ENCODE data around the gene KLHL3.
"Not testable (repeated sequence)": the region's sequence is repeated elsewhere in the genome, so short reads cannot be mapped to it uniquely, and the experiment has no call there.

The KLHL3 gene

GRCh38 chr5:137735555-137736284 is at the start of gene KLHL3:
KLHL3 (minus strand) TSS chr5:137736089; CDS start chr5:137735646, 443 bp downstream.
- no peak for DNase-seq (ENCODE audit: low read depth, low spot score)

GRCh38 chr5:137782984-137783536 is 47.2 kb upstream of the KLHL3 start:
- no peak for DNase-seq (ENCODE audit: low read depth, low spot score)

GRCh38 chr5:137782055-137782454 is 46.2 kb upstream of the KLHL3 start:
- DNase-seq (ENCODE audit: low read depth, low spot score), result no peak

- no peak for DNase-seq (ENCODE audit: low read depth, low spot score)
These were observed 43.1 kb upstream of the KLHL3 start for GRCh38 chr5:137778772-137779564.

- DNase-seq (ENCODE audit: low read depth, low spot score), result not testable (repeated sequence)
These were observed 32.0 kb upstream of the KLHL3 start for GRCh38 chr5:137767937-137768336.

- DNase-seq (ENCODE audit: low read depth, low spot score), result no peak
These were observed 25.7 kb upstream of the KLHL3 start for GRCh38 chr5:137761566-137761965.

- DNase-seq (ENCODE audit: low read depth, low spot score), result no peak
These were observed 25.0 kb upstream of the KLHL3 start for GRCh38 chr5:137760719-137761516.

DNA sequence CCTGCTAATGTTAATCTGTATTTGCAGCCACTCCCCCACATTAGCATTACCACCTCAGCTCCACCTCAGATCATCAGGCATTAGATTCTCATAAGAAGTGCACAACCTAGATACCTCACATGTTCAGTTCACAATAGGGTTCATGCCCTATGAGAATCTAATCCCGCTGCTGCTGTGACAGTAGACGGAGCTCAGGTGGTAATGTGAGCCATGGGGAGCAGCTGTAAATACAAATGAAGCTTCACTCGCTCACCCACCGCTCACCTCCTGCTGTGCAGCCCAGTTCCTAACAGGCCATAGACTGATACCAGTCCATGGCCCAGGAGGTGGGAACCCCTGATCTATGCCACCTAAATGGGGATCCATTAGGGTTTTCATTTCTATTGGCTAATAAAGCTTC is 24.4 kb upstream of the KLHL3 start:
- no peak for DNase-seq (ENCODE audit: low read depth, low spot score)

DNA sequence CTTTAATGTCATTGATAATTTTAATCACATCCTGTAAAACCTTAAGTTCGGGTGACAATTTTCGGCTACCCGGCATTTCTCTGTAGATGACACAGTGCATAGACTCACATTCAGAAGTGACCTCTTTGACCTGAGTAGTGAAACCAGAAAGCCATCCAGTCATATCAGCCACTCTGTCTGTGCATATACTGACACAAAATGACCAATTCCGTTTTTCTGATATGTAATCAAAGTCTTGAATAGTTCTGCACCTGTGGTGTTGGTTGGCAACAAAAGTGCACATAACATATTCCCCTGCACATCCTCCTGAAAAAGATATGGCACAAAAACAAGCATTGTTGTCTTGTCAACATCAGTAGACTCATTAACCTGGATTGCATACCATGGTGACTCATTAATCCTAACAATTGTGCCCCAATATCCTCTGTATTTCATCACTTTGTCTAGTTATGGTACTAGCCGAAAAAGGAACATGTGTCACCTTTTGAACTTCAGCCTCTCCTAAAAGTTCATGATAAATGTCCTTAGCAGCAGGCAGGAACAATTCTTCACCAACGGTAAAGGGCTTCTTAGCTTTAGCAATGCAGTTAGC is 22.9 kb upstream of the KLHL3 start:
- no peak for DNase-seq (ENCODE audit: low read depth, low spot score)

GRCh38 chr5:137758121-137758520 is 22.2 kb upstream of the KLHL3 start:
- no peak for DNase-seq (ENCODE audit: low read depth, low spot score)

GRCh38 chr5:137757634-137758033 is 21.7 kb upstream of the KLHL3 start:
- DNase-seq (ENCODE audit: low read depth, low spot score), result no peak

DNA sequence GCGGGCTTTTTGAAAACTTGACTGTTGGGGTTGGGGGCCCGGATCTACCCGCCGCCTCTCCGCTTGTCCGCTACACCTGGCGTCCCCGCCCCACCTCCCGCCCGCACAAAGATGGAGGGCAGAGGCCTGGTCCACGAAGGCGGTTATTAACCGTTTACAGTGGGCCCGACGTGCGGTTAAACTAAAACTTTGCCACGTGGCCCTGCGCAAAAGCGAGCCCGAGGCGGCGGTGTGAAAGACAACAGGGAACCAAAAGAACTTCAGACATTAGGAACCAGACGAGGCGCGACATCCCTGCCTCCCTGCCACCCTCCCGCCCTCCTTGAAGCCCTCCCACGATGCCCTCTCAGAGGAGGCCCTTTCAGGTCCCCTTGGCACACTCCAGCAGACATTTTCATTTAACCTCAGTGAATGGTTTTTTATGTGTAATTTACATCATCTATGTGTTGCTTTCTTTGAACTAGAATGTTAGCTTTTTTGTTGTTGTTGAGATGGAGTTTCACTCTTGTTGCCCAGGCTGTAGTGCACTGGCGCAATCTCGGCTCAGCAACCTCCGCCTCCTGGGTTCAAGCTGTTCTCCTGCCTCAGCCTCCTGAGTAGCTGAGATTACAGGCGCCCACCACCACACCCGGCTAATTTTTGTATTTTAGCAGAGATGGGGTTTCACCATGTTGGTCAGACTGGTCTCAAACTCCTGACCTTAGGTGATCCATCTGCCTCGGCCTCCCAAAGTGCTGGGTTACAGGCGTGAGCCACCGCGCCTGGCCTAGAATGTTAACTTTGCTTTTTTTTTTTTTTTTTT is 19.3 kb upstream of the KLHL3 start:
- no peak for DNase-seq (ENCODE audit: low read depth, low spot score)

DNA sequence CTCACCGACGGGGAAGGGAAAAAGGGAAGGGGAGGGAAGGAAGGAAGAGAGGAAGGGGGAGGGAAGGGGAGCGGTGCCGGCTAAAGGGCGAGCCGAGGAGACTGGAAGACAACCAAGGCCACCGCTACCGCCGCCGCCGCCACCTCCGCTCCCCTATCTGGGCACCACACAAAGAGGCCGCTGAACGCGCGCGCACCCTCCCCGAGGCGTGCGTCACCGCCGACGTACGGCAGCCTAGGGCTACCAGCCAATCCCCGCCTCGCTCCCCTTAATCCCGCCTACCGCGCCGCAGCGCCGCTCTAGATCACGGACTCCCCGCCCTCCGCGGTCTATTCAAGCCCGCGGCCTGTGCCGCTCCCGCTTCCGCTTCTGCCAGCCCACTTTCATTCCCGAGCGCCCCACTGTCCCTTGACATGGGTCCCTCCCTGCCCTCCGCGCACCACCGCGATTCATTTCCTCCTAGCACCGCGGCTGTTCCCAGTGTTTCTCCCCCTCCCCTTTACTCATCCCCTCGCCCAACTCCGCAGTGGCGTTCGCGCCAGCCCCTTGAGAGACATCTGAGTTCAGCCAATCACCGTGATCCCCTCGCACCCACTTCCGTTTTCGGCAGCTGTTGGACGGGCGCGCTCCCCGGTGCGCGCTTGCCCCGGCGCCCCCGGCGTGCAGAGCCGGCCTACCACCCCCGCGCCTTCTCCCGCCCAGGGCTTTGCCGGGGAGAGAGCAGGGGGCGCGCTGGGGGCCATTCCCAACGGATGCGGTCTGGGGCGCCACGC is 18.5 kb upstream of the KLHL3 start, which contains the start of gene HNRNPA0:
HNRNPA0 (minus strand) TSS at position 176 of the 773 bp plus-strand sequence. CDS start 297 bp downstream, outside the sequence.
- peak; percentile 94 for DNase-seq (ENCODE audit: low read depth, low spot score)

DNA sequence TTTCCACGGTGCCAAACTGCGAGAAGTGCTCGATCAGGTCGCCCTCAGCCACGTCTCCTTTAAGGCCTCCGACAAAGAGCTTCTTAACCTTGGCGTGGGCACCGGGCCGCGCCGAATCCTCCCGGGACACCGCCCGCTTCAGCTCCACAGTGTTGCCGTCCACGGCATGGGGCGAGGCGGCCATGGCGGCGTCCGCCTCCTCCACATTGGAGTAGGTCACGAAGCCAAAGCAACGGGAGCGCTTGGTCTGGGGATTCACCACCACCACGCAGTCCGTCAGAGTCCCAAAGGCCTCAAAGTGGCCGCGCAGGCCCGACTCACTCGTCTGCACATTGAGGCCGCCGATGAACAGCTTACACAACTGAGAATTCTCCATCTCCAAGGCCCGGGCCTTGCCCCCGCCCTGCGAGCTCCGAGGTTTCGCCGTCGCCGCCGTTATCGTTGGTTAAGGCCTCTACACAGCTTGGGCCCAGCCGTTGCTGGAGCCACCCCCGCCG is 17.9 kb upstream of the KLHL3 start:
- DNase-seq (ENCODE audit: low read depth, low spot score), result no peak

DNA sequence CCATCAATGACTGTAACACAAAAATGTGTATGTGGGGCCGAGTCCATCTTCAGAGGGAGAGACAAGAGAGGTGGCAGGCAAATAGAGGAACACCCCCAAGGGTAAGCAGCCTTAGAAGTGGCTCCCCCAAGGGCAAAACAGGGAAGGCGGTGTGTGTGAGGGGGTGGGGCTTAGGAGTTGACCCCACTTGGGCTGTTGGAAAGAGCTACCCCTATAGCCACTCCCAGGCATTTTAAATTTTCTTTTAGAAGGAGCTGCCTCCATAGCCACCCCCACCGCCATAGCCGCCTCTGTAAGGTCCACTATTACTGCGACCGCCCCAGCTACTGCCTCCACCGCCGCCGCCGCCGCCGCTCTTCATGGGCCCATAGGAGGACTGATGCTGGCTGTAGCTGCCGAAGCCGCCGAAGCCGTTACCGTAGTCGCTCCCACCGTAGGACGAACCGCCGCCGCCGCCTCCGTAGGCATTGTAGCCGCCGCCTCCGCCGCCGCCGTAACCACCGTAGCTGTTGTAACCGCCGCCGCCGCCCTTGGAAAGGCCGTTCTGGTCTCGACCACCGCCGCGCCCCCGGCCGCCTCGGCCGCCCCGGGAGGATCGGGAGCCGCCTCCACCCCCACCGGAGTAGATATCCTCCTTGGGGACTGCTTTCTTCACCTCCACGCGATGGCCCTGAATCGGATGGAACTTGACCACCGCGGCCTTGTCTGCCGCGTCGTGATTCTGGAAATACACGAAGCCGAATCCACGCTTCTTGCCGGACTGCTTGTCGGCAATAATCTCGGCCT is 17.2 kb upstream of the KLHL3 start:
- no peak for DNase-seq (ENCODE audit: low read depth, low spot score)

DNA sequence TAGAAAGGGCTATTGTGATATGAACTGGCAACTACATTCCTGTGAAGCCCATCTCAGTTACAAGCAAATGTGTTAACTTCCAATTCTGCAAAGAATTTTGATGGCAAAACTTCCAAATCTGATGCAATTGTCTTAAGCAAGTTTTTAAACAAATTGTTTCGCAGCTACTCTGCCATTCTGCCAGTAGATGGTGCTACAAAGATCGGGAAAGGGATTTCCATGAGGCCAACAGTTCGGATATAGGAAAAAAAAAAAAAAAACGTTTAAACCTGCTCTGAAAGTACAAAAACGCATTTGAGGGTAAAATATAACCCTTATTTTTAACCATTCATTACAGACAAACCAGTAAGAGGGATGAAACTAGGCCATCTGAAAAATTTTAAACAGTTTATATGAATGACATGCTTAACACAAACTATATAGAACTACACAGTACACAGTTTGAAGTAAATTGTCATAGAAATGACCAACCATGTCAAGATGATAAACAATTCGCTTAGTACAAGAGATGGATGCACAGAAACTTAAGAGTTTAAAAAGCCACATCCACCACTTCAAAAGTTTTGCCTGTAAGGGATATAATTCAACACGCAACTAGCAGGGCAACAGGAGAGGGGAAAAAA is 16.1 kb upstream of the KLHL3 start:
- DNase-seq (ENCODE audit: low read depth, low spot score), result no peak

DNA sequence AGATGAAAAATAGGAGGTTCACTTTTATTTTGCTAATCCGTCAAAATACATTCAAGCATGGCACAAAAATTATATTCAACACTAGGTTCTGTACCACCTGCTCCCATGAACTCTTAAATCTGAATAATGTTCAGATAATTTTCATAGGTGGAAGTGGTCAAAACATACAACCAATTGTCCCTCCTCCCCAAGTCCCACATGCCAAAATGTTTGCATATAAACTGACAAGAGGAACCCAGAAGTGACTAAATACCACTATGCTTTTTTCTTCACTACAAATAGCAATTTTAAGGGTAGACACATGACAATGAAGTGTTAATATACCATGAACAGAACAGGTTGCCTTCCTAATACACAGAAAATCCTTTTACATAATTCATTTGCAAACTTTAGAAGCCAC is 14.5 kb upstream of the KLHL3 start:
- no peak for DNase-seq (ENCODE audit: low read depth, low spot score)

- DNase-seq (ENCODE audit: low read depth, low spot score), result no peak
These were observed 12.0 kb upstream of the KLHL3 start for GRCh38 chr5:137747848-137748247.
